HG03565 (cell line): ENCODE measurements around the gene SLC7A10.

Source experiments
- ATAC-seq: cut with Tn5 transposase; IDR thresholded peaks from one replicate; pipeline ENCODE4 v1.9.1; 2021; ENCODE audit warnings: mild to moderate bottlenecking, moderate library complexity; ENCODE audit not compliant: unreplicated experiment

The SLC7A10 gene

DNA sequence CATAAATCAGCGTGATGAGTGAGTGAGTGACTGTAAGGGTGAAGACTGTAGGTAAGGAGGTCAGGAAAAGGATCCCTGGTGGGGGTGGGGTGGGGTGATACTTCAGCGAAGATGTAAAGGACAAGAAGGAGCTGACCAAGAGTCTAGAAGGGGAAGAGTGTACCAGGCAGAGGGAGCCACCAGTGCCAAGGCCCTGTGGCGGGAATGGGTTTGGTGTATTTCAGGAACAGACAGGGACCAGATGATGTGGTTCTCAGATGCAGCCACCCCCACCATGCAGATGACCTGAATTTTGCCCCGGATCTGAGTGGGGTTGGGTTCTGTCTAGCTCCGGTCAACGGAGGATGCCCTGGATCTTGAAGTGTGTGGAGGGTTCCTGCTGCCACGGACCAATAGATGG is 30.1 kb upstream of the SLC7A10 start:
- ATAC-seq = no peak

DNA sequence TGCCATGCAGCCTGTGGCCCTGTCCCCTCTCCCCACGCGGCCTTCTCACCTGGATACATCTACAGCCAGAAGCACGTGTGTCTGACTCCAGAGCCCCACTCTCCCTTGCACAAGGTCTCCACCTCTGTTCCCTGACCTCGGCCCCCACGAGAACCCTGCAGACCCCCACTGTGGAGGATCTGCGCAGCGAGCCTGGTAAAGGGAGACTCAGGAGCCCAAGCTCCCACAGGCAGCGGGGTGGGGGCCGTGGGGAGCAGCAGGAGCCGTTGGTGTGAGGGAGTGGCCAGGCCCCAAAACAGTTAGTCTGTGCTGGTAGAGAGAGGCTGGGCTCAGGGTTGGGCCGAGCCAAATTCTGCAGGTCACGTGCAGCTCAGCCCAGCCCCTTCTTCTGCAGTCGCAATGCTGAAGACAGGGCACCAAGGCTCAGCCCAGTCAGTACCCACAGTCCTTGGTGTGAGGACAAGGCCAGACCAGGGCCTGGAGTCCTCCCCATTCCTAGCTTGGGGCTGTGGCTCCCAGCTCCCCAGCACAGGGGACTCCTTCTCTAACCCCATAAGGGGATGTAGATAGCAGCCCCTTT is 28.7 kb upstream of the SLC7A10 start:
- no peak for ATAC-seq

DNA sequence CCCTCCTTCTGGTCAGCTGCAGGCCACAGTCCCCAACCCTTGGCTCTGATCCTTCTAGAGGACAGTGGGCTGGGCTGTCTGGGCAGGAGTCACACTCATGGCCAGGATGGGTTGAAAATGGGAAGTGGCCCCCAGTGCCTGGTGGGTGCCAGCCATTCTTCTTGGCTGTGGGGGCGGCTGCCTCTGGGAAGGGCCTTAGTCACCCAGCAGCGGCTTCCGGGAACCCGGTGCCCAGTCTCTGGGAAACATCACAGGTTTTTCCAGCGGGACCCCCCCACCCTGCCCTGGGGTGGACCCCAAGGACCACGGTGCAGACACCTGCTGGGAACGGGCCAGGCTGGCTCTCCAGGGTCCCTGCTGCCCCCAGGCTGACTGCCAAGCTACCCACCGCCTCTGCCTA is 27.3 kb upstream of the SLC7A10 start:
- no peak for ATAC-seq

DNA sequence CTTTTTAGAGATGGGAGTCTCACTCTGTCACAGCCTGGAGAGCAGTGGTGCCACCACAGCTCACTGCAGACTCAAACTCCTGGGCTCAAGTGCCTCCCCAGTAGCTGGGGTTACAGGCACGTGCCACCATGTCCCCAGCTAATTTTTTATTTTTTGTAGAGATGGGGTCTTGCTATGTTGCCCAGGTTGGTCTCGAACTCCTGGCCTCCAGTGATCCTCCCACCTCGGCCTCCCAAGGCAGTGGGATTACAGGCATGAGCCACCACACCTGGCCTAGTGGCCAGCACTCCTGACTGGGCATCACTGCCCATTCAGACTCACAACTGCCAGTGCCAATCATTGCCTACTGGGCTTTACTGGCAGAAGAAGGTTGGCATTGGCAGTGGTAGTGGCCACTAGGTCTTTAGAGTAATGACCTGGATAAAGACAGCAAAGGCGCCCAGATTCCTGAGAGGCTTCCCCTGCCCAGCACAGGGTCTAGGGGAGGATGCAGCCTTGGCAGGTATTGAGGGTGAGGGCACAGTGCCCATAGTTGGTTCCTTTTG is 26.8 kb upstream of the SLC7A10 start:
- no peak for ATAC-seq

DNA sequence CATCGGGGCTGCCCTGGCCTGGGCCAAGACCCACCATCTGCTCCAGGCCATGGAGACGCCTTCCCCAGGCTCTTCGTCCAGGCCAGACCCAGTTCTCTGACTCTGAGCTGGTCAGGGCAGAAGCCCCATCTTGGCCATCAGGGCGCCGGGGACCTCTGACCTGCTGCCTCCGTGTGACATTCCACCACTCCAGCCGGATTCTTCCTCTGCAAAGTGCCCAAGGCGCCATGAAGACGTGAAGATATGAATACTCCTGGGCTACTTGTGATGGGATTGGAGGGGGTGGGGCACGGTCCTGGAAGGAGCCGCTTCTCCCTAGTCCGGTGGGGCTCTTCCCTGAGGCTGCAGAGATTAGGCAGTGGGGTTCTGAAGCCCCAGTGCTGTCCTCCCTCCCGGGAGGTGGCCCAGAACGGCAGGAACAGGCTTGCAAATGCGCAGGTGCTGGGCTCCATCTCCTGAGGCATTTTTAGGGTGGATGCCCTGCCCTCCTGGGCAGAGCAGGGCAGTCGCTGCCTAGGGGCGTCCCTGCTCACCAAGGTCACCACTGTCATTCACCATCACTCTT is 26.0 kb upstream of the SLC7A10 start:
- ATAC-seq = no peak

DNA sequence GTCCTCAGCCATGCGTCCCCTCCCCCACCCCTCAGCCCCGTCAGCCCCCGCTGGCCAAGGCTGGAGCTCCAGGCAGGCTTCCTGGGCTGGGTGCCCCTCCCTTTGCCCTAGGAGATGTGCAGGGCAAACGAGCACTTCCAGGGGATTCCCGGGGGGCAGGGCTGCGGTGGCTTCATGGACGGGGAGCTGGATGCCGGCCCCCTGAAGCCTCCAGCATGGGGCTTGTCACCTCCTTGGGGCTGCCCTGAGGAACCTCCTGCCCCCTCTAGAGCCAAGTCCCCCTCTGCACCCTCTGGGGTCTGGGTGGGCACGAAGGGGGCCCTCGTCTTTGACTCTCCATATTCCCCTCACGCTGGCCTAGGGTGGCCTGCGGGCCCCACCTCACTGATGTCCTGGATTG is 25.4 kb upstream of the SLC7A10 start:
- no peak for ATAC-seq

DNA sequence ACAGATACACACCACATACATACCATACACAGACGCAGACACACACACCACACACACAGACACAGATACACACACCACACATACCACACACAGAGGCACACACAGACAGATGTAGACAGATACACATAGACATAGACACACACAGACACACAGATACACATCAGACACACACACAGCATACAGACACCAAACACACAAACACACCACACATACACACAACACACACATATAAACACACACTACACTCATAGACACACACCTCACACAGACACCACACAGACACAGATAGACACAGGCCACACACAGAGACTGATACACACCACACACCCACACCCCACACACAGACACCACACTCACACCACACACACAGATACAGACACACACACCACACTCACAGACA is 24.9 kb upstream of the SLC7A10 start:
- ATAC-seq = no peak

DNA sequence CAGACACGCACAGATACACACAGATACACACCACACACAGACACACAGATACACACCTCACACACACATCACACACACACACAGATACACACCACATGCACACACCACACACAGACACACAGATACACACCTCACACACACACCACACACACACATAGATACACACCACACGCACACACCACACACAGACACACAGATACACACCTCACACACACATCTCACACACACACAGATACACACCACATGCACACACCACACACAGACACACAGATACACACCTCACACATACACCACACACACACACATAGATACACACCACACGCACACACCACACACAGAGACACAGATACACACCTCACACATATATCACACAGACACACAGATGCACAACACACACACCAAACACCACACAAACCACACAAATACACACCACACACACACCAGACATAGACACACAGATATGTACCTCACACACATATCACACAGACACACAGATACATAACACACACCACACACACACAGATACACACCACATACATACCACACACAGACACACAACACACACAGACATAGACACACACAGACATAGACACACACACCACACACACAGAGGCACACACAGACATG is 24.2 kb upstream of the SLC7A10 start:
- ATAC-seq = no peak

DNA sequence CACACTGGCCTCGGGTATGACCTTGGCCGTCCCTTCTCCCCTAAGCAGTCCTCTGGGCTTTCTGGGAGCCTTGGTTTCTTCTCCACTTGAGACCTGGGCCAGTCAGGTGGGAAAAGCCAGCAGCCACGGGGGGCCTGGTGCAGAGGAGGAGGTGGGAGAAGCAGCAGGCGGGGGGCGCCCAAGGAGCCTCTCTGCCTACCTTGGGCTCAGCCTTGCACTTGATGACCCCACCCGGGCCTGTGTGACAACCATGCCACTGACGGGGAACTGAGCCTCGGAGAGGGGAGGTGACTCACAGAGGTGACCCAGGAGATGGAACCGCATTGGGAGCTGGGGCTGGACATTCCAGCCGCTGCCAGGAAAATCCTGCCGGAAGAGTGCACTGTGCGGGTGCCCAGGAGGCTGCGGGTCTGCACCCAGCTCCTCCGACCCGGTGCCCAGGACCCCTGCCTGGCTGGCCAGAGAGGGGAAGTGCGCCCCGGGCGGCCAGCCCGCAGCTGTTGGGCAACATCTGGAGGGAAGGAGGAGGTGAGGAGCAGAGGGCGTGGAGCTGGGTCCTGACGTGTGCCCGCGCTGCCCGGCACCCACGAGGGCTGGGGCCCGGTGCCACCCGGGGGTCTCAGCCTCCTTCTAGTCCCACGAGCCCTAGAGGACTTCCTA is 23.4 kb upstream of the SLC7A10 start:
- ATAC-seq = no peak

DNA sequence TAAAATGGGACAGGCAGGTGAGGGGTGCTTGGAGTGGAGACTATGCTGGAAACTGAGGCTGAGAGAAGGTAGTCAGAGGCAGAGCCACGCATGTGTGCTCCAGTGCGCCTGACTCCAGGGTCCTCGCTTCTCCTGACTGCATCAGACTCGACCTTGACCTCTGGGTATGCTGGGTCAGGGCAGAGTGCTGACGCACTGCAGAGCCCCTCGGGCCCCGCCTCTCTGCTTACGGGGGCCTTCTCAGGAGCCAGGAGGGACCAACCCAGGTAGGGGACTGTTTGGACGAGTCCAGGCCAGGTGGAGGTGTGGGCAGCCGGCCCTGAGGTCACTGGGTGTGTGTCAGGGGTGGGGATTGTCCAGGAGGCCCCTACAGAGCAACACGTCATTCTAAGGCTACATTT is 22.9 kb upstream of the SLC7A10 start:
- no peak for ATAC-seq

DNA sequence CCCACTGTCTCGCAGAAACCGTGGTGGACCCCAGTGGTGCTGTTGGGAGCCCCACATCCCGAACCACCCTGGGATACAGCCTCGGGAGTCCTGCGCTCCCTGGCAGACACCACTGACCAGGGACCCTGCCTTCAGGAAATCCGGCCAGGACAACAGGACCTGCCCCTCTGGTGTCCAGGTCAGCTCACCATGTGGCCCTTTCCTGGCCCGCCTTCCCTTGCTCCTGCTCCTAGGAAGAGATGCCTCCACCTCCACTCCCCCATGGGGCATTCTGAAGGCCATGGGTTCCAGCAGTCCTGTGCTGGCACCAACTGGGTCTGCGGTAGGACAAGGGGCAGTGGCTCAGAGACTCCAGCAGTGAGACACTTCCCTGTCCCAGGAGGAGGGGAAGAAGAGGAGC is 22.5 kb upstream of the SLC7A10 start:
- no peak for ATAC-seq

DNA sequence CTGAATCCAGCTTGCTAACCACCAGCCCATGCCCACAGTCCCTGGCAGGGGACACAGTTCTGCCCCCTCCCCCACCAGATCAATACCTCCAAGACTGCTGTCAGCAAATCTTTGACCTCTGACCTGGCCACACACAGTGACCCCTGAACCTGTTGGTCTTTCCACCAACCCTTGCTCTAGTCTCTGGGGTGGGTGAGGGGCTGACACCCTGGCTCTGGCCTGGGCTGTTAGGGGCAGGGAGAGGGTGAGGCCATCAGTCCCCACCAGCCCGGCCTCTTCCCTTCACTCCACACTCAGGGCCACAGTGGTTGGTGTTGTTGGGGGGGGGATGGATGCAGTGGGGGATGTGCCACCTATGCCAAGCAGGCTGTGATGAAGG is 21.8 kb upstream of the SLC7A10 start:
- no peak for ATAC-seq

DNA sequence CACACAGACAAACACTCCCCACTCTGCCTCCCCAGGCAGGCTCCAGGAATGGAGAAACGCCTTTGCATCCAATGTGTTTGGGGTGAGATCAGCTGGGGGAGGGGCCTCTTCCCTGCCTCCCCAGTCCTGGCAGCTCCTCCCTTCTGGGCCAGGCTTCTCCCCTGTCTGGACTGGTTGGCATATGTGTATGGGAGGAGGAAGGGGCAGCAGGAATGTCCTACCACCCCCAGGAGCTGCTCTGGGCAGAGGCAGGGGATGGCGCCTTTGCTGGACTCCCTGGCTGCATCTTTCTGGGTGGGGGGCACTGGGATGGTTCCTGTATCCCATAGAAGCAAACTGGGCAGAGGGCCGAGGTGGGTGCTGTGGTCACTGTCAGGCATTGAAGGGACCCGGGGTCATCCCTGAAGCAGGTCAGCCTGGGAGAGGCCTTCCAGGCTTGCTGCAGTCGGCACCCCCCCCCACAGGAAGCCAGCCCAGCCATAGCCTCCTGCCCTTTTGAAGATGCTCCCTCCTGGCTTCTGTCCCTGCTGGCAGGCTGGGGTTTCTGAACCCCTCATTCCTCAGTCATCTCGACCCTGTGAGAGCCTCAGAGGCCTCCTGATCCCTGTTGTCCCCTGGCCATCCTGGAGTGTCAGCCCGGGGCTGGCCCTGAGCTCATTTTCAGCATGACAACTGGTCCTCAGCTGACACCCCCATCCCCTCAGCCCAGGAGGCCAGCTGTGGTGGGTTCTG is 21.2 kb upstream of the SLC7A10 start:
- no peak for ATAC-seq

DNA sequence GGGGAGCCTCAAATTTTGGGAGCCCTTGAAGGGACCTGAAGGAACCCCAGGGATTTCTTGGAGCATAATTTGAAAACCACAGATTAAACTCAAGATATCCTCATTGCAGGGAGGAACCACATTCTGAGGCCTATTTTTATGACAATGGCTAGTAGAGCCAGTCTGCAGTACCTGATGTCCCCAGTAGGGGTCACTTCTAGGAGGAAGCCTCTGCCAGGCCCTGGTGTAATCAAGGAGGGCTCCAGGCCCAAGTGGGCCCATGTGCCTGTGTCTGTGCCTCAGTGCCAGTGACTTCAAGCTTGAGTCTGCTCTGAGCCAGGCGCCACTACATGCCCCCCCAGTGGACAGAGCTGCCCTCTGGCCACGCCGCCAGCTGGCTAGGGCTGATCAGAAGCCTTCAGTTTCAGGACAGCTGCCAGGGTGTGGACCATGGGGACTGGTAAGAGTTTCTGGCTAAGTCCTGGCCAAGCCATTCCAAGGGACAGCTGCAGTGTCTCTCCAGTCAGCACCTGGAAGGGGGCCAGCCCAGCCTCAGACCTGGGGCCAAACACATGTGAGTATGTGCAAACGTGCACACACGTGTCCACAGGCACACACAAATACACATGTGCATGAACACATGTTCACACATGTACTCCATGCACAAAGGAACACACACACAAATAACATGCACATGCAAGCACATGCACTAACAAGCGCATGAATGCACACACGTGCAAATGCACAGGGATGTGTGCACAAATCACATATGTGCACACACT is 20.5 kb upstream of the SLC7A10 start:
- no peak for ATAC-seq

DNA sequence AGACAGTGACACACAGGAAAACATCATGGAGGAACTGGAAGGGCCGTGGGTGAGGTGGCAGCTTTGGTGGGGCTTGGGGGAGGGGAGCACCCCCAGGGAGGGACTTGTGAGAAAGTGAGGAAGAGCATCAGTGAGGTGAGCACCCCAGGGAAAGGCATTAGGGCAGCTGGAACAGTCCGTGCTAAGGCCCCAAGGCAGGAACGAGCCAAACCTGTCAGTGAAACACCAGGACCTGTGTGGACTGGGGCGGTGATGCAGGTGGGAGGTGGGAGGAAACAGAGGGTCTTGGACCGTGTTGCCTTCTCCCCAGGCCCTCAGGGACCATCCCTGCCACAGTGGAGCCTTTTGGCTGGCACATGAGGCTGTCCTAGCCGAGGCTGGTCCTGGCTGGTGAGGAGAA is 17.3 kb upstream of the SLC7A10 start:
- ATAC-seq = no peak

DNA sequence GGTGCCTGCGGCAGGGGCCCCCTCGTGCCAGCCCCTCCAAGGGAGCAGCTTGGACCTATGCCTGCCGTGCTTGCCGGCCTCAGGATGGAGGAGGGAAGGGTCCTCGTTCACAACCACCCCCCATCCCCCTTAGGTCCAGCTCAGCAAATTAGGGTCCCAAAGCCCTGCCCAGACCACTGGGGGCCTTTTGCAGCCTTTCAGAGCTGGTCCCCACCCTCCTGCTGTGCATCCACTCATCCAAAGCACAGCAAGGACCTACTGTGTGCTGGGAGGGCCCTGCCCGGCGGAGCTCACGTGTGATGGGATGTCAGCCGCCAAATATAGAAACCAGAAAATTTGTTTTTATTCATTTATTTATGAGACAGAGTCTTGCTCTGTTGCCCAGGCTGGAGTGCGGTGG is 16.5 kb upstream of the SLC7A10 start:
- no peak for ATAC-seq

DNA sequence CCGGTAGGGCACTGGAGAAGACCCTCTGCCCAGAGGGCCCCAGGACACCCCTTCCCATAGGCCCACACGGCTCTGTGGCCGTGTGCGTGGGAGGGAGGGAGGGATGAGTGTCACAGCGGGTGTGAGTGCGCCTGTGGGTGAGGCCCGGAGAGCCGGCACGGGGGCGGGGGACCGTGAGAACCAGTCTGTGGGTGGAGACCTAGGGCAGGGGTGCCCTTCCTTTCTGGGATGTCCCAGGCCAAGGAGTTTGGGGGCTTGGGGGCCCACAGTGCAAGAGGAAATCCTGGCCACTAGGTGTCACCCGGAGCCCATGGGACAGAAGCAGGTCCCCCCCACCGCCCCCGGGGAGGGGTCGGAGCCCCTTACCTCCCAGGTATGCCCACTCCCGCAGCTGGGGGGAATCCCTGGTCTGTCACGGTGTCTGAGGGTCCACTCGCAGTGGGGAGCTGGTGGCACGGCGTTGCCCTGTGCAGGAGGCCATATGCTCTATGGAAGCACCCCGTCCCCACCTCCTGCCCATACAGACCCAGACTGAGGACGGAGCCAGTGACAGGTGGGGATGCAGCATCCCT is 16.0 kb upstream of the SLC7A10 start:
- no peak for ATAC-seq

DNA sequence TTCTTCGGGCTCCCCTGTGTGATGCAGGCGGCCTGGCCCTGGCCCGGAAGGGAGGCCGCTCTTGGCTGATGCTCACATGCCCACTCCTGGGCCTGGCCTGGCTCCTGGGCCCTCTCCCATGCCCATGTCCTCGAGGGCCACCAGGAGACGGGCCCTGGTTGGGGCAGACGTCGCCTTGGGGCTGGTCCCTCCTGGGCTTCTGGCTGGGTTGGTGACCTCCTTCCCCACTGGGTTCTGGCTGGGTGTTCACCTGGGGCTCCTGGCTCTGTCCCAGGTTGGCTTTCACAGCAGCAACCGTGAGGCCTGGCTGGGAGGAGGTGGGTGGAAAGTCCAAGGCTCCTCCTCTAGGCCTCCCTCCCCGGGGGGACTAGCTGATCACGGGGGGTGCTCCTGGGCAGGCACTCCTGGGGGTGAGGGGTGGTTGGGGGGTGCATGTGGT is 15.5 kb upstream of the SLC7A10 start:
- ATAC-seq = no peak

DNA sequence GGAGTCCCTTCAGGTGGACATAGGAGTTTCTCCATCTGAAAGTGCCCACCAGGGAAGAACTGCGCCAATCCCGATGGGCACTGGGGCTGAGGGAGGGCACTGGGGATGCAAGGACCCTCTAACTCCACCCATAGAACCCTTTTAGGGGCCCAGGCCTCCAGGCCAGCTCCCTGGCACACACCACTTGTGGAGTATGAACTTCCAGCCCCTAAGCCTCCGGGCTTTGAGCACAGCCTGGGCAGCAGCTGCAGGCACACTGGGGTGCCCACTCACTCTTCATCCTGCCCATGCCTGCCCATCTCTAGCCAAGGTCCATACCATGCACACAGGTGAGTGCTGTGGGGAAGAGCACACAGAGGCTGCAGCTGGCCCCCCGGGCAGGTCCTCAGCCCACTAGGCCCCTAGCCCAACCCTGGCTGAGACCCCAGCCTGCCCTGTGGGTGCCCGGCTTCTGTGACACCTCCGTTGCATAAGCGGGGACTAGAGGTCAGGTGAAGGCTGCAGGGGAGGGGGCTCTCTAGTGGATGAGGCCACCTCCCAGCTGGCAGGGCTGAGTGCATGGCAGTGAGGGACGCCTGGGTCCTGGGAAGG is 14.6 kb upstream of the SLC7A10 start:
- no peak for ATAC-seq
